ENCODE measurements around the gene SPTLC3.

Gene SPTLC3

DNA sequence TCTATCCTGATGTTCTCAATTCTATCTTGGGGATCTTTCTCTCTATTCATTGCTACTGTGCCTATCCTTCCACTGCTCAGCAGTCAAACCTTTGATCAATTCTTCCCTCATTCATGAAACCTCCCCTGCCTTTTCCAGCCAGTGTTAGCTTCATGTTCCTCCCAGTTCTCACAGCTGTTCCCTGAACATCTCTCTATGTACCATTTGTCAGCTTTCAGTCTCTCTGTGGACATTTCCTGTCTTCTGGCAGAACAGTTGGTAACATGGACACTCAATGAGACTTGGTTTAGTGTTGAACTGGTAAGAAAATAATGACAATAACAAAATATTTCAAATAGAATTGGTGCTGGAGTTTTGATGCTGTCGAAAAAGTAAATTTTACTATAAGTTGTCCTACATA, 26.2 kb downstream of the SPTLC3 start:
- DNase-seq = no peak

DNA sequence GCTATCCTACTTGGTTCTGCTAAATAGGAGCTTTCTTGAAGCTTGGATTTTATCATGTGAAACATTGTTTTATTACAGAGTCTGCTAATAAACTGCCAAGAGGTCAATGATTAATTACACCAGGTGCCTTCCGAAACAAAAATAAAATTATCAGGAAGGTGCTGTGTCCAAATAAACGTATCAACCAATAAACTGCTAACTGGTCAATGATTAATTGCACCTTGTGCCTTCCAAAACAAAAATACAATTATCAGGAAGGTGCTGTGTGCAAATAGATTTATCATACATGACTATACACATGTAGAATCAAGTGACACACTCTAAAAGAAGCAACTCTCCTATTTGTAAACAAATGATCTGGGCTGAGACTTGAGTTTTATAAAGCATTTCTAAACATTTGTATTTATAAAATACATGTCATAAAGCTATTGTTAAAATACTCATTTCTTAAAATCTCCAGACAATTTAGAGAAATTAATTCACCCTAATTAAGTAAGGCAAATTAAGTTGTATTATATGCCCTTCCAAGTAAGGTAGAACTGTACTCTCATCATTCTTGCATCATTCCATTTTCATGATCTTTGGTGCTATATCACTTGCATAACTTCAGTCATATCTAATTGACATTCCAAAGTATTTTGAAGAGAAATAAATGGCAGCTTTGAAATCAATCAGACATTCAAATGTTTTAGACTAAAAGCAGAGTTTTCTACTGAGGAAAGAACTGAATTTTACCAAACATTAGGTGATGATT, 26.8 kb downstream of the SPTLC3 start:
- DNase-seq = no peak

GRCh38 chr20:13037727-13038126, 29.0 kb downstream of the SPTLC3 start:
- no peak for DNase-seq

GRCh38 chr20:13041574-13042457, 33.0 kb downstream of the SPTLC3 start:
- DNase-seq = no peak

DNA sequence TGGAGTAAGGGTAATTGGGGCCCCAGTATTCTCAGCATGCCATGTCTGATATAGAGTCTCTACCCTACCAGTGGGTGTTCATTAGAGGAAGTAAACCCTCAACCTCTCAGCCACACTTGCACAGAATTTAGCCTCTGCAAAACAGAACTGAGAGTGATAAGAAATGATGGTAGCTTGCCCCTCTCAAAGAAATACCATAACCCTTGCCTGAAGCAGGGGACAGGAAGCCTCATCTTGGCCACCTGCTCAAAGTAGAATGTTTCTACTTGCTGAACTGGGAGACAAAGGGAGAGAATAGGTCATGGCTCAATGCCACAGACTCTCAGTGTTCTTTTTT, 33.7 kb downstream of the SPTLC3 start:
- no peak for DNase-seq

DNA sequence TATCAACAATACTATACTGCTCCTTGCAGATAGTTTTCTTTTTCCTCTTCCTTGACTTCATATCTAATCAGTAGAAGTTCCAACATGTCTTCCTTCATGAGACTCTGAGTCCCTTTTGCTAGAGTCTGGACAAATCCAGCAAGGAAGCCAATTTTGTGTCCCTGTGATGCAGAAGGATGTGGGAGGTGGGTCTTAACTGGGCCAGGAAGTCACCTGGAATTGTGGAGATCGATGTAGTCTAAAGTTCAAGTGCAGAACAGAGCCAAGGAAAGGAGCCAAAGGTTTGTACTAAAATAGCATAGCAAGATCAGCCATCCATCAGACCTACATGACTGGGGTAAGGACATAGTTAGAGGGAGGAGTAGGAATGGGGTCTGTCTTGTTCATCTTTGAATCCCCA, 37.6 kb downstream of the SPTLC3 start:
- no peak for DNase-seq

- no peak for DNase-seq
Observed at GRCh38 chr20:13054011-13054410, 45.2 kb downstream of the SPTLC3 start.

- no peak for DNase-seq
Observed at GRCh38 chr20:13058666-13059389, 50.1 kb downstream of the SPTLC3 start.

DNA sequence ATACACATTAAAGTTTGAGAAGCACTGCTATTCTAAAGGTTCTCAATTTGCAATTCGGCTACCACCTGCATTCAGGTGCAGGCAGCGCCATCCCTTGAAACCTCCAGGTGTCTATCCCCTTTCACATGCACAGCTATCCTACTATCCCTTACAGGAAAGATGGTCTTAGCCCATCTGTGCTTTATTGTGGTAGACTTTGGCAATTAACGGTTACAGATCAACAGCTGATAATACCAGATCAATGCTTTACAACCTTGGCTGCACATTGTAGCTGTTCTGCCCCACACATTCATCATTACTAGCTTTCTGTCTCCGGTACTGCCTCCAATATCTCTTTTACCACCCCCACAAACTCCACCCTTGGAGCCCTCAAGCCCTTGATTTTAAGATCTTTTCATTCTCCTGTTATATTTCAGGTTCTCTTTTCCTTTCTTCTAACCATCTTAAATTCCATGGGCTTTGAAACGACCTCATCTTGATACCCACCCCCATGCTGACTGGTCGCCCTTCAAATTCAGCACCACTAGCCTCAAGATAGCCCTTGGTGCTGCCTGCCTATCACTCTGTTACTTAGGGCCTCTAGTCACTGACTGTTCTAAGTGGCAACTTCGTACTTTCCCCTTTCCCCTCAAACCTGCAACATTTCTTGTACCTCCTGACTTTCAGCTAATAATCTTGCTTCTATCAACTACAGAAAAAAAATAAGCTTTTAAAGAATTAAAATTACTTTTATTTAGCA, 50.8 kb downstream of the SPTLC3 start:
- no peak for DNase-seq

DNA sequence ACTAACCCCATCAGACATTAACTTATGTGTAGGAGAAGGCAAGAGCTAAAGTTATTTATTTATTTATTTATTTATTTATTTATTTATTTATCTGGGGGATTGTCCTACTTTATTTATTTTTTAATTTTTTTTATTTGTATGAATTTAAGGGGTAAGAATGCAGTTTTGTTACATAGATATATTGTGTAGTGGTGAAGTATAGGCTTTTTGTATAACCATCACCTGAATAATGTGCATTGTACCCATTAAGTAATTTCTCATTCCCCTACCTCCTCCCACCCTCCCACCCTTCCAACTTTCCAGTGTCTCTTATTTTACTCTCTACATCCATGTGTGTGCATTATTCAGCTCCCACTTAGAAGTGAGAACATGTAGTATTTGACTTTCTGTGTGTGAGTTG, 51.6 kb downstream of the SPTLC3 start:
- no peak for DNase-seq

- DNase-seq = no peak
Observed at GRCh38 chr20:13061381-13061780, 52.6 kb downstream of the SPTLC3 start.

DNA sequence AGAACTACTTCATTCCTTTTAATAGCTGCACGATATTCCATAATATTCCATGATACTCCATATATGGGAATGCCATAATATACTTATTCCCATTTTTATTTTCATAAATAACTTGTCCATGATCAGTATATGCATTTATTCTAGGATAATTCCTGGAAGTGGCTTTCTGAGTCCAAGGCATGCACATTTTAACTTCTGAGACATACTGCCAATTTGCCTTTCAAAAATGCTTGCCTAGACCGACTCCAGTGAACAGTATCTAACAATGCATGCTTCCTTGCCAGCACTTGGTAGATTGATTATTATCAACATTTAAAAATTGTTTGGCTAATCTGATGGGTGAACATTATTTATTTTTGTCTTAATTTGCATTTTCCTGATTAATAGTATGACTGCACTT, 54.0 kb downstream of the SPTLC3 start:
- DNase-seq = no peak

DNA sequence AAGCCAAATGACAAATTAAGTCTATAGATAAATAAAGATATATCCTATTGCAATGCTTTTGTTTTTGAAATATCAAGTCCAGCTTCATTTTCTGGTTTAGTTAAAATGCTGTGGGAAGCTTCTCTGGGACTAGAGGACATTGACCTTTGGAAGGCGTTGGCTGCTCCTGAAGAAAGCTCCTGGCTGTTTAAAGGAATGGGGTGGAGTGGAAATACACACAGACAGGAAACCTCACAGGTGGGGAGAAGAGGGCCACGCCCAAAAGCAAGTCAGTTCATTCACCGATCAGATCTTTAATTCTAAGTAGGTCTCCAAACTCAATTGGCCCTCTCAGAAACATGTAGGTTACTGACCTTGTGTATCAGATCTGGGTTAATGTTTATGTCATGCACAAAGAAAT, 59.6 kb downstream of the SPTLC3 start:
- no peak for DNase-seq

DNA sequence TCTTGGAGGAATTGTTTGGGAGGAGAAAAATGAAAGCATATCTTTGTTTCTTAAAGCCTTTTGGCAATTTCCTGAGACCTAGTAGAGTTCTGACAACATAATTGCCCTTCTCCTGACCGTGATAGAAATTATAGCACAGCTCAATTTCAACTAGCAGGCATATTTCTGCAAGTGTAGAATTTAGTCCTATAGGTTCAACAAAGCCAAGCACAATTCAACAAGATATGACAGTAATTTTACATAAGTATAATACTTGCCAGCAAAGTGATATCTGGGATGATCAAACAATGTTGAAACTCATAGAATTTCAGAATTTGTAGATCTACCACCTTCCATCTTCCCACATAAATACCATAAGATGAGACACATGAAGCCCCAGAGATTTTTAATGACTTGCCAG, 73.1 kb downstream of the SPTLC3 start:
- no peak for DNase-seq

DNA sequence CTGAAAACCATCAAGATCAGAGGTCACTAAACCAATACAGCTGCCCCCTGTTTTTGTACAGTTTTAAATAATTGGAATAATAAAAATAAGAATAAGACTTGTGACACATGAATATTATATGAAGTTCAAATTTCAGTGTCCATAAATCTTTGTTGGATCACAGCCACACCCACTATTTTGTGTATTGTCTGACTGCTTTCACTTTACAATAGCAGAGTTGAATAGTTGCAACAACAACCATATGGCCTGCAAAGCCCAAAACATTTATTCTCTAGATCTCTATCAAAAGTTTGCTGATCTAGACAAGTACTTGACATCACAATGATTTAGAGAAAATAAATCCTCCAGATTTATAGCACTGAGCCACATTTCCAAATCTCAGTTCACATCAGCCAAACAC, 73.6 kb downstream of the SPTLC3 start:
- DNase-seq = no peak

GRCh38 chr20:13085275-13085674, 76.5 kb downstream of the SPTLC3 start:
- DNase-seq = no peak

DNA sequence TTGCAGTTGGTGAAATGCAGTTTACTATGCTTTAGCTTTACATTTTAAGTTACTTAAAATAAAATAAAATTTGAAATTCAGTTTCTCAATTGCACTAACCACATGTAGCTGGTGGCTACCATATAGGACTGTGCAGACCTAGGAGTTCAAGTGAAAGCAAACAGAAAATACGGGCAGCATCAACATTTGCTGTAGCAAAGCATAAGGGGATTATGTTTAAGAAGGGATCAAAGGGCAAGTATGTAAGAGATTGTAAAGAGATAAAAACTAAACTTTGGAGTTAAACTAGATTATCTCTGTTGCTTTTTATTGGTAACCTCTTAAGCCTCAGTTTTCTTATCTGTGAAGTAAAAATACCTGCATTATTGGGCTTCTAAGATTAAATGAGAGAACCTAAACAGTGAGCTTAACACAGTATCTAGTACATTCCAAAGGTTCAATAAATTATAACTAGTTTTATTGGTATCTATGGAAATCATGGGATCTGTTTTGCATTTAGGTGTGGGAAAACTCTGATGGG, 81.2 kb downstream of the SPTLC3 start:
- no peak for DNase-seq

- DNase-seq = no peak
Observed at GRCh38 chr20:13092111-13092510, 83.3 kb downstream of the SPTLC3 start.

DNA sequence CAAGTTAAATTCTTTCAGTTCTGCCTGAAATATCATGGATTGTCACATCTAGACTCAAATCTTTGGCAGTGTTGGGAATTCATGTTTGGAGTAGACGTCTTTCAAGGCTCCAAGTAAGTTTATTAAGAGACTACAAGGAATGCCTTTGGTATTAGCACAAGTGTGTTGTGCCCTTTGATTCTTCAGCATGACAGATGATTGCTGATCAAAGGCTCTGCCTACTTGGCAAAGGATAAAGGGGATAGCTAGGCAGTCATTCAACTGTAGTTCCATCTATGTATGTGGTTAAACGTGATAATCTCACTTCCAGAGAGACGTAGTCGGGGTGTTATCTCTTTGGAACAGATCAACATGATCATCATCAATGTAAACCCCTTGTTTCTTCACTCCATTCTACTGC, 86.2 kb downstream of the SPTLC3 start:
- DNase-seq = no peak

GRCh38 chr20:13098720-13099355, 90.1 kb downstream of the SPTLC3 start:
- no peak for DNase-seq

- DNase-seq = no peak
Observed at GRCh38 chr20:13099676-13100075, 90.9 kb downstream of the SPTLC3 start.

DNA sequence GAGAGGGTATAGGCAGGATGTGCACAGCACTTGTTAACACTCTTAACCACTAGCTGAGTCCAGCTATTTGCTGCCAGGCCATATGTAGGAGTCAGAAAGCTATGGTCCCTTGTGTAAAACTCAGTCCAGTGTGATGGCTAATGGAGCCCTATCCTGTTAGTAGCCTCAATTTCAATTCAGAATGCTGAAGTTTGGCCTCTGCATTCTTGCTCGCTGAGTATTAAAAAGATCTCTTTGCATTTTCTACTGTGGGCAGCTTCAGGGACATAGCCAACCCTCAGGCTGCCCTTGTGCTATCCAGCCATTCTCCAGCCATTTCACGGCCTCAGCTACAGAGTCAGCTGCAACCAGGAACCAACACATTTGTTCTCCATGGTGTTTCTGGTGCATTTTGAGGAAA, 92.5 kb downstream of the SPTLC3 start:
- DNase-seq = no peak
